Measurements from ENCODE around the gene SCN11A.
"Not testable (repeated sequence)": the region's sequence is repeated elsewhere in the genome, so short reads cannot be mapped to it uniquely, and the experiment has no call there.

Gene SCN11A

GRCh38 chr3:39067286-39067685 is 15.5 kb upstream of the SCN11A start:
- in situ Hi-C loops (cut with MboI; ENCODE audit: low sequenced_read_pairs): no loop called here

DNA sequence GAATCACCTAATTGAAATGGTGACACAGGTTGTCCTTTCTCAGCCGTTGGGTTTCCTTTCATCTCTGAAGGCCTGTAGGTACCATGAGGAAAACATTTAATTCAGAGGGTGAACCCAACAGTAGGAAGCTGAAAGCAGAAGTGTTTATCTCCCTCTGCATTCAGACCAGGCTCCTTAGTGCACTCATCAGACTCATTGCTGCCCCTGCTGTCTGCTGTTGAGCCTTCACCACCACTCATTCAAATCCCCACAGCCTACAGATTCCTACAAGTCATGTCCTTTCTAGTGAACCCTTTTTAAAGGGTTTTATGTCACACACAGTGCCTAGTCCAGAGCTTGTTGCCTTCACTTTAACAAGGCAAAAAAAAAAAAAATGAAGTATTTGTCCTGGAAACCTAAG is 13.5 kb upstream of the SCN11A start:
- in situ Hi-C loops (cut with MboI; ENCODE audit: low sequenced_read_pairs): no loop called here

DNA sequence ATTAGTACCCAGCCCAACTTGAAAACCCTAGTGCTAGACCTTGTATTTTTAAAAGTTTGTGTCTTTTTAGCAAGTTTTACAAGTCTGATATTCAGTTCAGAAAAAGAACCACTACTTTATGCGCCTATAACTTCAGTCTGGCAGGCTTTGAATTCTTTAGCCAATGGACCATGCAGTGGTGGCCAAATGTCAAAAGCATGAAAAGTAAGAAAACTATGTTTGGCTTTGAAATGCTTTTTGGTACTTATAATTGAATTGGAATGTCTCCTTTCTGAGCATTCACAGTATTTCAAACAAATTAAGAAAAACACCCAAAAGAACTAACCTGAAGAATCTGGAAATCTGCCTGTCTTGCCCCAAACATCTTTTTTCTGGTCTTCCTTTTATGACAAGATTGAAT is 12.9 kb upstream of the SCN11A start:
- in situ Hi-C loops (cut with MboI; ENCODE audit: low sequenced_read_pairs): no loop called here

DNA sequence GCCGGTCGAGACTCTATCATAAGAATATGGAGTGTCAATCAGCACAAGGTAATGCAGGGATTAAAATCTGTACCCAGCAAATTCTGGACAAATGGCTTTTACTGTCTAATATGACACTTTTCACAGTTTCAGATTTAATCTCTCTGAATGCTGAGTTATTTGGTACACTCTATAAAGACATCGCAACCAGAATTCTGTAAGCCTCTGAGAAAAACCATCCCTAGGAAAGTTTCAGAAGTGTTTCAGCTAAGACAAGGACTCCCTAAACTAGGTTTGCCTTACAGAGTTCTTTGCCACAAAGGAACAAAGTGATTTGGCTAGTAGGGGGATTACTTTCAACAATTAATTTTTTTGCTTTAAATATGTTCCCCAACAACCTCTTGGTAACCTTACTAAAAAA is 11.4 kb upstream of the SCN11A start:
- in situ Hi-C loops (cut with MboI; ENCODE audit: low sequenced_read_pairs): no loop called here

DNA sequence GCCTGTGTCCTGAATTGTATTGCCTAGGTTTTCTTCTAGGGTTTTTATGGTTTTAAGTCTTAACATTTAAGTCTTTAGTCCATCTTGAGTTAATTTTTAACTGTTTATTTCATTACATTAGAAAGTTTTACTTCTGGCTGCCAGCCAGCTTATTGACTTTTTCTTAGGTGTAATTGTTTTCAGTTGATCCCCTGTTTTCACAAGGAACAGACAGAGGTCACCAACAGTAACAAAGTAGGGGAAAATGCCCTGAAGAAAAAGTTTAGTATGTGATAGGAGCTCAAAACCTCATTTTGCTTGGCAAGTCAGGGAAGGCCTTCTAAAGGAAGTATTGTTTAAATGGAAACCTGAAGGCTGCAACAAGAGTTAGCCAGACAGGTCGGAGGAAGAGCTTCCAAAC is 10.4 kb upstream of the SCN11A start:
- in situ Hi-C loops (cut with MboI; ENCODE audit: low sequenced_read_pairs): no loop called here

DNA sequence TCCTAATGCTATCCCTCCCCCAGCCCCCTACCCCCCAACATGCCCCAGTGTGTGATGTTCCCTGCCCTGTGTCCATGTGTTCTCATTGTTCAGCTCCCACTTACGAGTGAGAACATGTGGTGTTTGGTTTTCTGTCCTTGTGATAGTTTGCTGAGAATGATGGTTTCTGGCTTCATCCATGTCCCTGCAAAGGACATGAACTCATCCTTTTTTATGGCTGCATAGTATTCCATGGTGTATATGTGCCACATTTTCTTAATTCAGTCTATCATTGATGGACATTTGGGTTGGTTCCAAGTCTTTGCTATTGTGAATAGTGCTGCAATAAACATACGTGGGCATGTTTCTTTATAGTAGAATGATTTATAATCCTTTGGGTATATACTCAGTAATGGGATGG is 9.5 kb upstream of the SCN11A start:
- in situ Hi-C loops (cut with MboI; ENCODE audit: low sequenced_read_pairs): not testable (repeated sequence)

DNA sequence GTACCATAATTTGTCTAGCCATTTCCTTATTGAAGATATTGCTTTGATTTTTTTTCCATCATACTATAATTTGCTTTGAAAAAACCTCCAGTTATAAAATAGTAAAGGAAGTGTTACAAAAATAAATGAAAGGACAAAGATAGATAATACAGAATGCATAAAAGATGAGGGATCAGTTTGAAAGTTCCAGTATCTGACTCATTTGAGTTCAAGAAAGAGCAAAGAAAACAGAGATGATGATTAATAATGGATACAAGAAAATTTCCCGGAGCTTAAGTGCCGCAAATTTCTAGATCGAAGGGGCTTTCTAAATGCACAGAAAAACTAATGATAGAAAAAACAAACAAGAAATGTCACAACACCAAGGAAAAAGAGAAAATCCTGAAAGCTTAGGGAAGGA is 4.4 kb upstream of the SCN11A start:
- in situ Hi-C loops (cut with MboI; ENCODE audit: low sequenced_read_pairs): no loop called here

GRCh38 chr3:39053696-39054095 is 2.0 kb upstream of the SCN11A start:
- in situ Hi-C loops (cut with MboI; ENCODE audit: low sequenced_read_pairs): no loop called here

DNA sequence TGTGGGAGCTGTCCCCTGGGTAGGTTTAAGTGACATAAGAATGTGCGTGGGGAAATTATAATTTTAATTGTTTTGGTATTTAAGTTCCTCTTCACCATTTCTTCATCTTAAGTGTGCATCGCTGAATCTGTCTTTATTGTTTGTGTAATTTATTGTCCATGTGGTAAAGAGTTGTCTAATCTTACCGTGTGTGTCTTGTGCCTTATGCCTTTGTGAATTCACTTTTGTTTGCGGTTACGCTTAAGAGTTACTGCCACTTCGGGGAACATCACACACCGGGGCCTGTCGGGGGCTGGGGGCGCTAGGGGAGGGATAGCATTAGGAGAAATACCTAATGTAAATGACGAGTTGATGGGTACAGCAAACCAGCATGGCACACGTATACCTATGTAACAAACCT is 839 bp upstream of the SCN11A start:
- in situ Hi-C loops (cut with MboI; ENCODE audit: low sequenced_read_pairs): no loop called here

DNA sequence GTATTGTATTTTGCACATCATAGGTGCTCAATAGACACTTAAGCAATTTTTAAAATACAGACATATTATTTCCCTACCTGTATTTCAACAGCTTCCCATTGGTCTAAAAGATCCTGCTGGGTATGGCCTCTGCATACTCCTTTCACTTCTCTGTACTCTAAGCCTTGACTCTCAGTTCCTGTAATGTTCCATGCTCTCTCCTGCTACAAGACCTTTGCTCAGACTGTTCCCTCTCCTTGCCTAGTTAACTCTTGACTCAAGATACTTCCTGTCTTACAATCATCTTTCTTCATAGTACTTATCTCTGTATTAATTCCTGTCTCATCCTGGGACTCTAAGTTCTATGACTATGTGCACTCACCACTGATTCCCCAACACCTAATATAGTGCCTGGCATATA is 1.7 kb downstream of the SCN11A start:
- in situ Hi-C loops (cut with MboI; ENCODE audit: low sequenced_read_pairs): no loop called here

GRCh38 chr3:39038165-39038564 is 13.6 kb downstream of the SCN11A start:
- in situ Hi-C loops (cut with MboI; ENCODE audit: low sequenced_read_pairs): no loop called here

- in situ Hi-C loops (cut with MboI; ENCODE audit: low sequenced_read_pairs): no loop called here
These were observed 22.2 kb downstream of the SCN11A start for GRCh38 chr3:39029556-39029955.

DNA sequence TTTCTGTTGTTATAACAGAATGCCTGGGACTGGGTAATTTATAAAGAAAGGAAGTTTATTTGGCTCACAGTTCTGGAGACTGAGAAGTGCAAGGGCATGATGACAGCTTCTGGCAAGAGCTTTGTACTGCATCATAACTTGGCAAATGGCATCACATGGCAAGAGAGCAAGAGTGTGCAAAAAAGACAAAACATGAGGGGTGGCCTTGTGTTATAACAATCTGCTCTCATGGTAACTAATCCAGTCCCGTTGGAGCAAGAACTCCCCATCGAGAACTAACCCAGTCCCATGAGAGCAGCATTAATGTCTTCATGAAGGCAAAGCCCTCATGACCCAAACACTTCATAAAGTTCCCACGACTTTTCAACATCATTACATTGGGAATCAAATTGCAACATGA is 23.2 kb downstream of the SCN11A start:
- in situ Hi-C loops (cut with MboI; ENCODE audit: low sequenced_read_pairs): no loop called here

- in situ Hi-C loops (cut with MboI; ENCODE audit: low sequenced_read_pairs): no loop called here
These were observed 26.3 kb downstream of the SCN11A start for GRCh38 chr3:39025222-39025970.

DNA sequence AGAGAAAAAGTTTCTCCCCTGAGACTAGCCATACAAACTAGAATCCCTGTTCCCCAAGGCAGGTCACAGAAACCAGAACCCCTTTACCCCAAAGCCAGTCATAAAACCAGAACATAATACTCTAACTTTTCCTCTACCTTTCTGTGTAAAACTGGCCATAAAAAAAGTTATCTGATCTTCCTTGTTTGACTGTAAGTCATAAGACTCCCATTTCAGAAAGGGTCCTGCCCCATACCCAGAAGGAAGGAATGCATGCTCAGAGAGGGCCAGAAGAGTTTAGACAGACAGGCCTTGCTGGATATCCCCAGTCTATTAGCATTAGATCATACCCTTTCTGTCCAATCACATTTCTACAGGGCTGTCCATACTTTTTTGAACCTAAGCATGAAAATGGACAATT is 27.2 kb downstream of the SCN11A start:
- in situ Hi-C loops (cut with MboI; ENCODE audit: low sequenced_read_pairs): no loop called here

DNA sequence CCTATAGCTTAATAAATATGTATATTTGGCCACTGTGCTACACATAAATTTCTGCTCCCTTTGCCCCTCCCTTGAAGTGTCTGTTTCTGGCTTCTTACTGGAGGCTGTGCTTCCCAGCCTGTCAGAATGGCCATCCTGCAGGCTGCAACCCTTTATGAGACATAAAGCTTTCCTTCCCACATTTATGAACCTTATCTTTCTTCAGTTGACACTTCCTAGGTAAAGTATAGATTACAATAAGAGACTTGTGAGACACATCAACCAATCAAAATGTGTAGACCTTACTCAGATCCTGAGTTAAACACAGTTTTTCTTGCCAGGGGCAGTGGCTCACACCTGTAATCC is 29.5 kb downstream of the SCN11A start:
- in situ Hi-C loops (cut with MboI; ENCODE audit: low sequenced_read_pairs): no loop called here

DNA sequence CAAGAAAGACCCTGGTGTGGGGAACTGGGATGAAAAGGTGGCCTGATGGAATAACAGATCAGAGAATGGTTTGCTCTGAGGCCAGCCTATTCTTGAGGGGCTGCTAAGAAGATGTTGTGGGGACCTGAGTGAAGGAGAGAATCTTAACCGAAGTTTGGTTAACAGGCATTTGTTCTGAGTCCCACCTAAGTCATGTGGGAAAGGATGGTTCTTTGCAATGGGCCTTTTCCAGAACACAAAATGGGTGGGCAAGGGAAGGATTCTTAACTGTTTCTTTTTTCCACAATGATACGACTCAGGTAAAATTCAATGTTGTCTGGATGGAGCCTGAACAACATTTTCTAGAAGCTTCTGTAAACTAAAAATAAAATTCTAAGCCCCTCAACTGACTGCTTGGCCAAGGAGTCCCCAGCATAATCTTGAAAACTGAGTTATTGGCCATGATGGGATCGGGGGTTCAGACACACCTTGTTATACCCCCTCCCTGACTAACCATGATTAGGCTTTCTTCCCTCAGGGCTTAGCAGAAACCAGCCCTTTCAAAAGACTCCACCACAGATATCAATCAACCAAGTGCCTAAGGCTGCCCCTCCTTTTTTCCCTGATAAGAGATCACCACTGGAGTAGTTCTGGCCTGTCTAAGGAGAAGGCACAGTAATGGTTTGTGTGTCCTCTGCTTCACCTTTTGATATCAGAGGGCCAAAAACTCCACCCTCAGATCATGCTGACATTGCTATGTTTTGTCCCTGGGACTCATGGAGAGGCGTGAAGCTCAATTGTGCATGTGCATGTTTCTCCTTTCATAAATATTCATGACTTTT is 30.1 kb downstream of the SCN11A start:
- in situ Hi-C loops (cut with MboI; ENCODE audit: low sequenced_read_pairs): no loop called here

- in situ Hi-C loops (cut with MboI; ENCODE audit: low sequenced_read_pairs): no loop called here
These were observed 30.7 kb downstream of the SCN11A start for GRCh38 chr3:39021029-39021428.

DNA sequence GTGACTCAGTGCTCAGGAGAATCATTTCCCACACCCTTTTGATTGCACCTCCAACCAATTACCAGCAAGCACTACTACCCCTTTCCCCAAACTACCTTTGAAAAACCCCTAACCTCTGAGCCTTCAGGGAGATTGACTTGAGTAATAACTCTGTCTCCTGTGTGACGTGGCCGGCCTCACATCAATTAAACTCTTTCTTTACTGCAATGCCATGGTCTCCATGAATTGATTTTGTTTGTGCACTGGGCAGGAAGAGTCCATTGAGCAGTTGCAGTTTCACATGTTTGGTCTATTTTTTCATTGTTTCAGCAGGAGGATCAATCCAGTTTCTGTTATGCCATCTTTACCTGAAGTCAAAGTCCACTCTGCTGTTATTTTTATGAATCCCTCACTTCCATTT is 32.4 kb downstream of the SCN11A start:
- in situ Hi-C loops (cut with MboI; ENCODE audit: low sequenced_read_pairs): no loop called here

DNA sequence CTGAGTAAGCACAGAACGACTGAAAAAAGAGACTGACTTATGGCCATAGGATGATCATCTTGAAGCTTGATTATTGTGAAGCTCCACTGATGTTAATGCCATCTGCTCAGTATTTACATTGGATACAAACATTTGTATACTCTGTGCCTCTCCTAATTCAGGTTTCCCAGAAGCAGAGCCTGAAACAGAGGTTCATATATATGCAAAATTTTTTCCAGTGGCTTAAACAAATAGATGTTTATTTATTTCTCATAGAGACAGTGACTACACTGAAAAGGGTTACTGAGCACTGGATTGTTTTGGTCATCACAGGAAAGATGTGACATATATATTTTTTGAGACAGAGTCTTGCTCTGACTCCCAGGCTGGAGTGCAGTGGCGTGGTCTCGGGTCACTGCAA is 36.3 kb downstream of the SCN11A start:
- in situ Hi-C loops (cut with MboI; ENCODE audit: low sequenced_read_pairs): no loop called here

- in situ Hi-C loops (cut with MboI; ENCODE audit: low sequenced_read_pairs): no loop called here
These were observed 37.7 kb downstream of the SCN11A start for GRCh38 chr3:39013921-39014509.

DNA sequence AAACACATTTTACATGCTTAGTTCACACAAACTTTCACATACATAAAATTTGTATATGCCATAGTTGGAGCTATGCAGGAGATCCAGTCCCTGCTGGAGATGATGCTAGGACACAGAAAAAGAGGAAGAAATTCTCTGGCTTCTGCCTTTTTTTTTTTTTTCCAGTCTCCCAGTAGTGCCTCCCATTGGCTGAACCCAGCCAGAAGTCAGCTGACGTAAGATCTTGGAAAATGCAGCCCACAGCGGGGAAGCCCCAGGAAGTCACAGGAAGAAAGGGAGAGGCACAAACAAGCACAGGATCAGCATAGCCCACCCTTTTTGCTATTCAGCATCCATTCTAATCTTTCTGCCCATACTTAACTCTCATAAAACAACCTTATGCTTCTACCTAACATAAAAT is 38.5 kb downstream of the SCN11A start:
- in situ Hi-C loops (cut with MboI; ENCODE audit: low sequenced_read_pairs): no loop called here
